Activated CD8-positive, alpha-beta memory T cell treated with anti-CD3 and anti-CD28 coated beads, Interleukin-2, amount 50 U/mL, for 24 hours (primary cell): Measurements from ENCODE around the gene TUBG1.

Source experiments
- DNase-seq: peaks from one replicate; pipeline ENCODE4 v3.0.0-alpha.2; 2020; ENCODE audit errors: extremely low read depth

TUBG1 gene

DNA sequence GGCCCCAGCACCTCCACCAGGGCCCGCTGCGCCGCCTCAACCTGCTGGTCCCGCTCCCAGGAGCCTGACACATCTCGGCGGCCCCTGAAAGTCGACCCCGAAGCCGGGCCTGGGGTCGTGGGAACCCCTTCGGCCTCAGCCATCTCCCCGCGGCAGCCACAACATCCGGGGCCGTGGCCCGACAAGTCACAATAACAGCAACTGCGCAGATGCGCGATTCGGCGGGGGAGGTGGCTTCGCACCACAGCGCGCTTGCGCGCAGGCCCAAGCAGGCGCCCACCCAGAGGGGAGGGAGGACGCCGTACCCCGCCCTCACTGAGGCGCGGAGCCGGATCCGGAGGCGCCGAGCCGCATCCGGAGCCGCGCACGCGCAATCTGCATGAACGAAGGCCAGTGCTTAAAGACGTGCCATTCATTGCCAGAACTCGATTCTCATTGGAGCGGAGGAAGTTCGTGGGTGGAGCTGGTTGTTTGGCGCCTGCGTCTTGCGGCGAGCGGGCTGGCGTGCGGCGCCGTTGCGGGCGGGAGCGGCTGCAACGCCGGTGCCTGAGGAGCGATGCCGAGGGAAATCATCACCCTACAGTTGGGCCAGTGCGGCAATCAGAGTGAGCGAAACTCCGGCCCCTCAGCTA, at the start of gene TUBG1, which contains the start of gene RETREG3:
TUBG1 (plus strand) TSS at position 502 of the 632 bp plus-strand sequence; CDS start at position 557, 55 bp downstream.
RETREG3 (minus strand) TSS at position 193 of the 632 bp plus-strand sequence; CDS start at position 143, 50 bp downstream.
- peak; percentile 99 for DNase-seq

DNA sequence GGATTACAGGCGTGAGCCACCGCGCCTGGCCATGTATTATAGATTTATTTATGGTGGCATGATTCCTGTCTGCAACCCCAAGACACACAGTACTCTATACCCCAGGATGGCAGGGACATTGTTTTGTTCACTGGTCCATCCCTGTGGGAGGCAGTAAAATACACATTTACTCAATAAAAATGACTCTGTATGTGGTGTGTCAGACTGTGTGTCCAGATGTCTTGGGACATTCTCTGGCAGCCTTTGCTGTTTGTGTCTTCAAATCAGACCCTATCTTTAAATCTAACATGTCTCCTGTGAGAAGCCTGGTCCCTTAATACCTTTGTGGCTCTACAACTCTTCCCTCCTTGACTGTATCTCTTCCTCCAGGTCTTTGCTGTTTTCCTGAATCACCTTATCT, 49.2 kb upstream of the TUBG1 start:
- DNase-seq = no peak

DNA sequence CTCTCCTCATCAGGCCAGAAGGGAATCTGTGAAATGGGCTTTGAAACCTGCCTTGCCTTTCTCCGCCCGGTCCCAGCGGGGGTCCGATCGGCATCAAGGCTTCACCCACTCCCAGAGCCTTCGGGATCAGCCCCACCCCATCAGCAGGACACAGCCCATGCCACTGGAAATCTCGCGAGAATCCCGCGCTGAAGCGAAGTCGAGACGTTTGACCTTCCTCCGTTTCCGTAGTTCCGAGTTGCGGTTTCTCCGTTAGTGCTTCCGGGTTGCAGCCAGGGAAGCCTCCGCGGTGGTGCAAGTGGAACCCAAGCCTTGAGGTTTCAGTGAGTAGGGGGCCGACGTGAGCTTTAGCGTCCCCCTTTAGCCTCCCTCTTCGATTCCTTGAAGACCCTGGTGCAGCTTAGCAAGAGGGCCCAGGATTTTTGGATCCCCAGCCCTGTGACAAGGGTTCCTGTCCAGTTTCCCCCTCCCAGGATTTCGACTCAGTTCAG, 47.5 kb upstream of the TUBG1 start, which contains the start of gene COASY:
COASY (plus strand) TSS at position 252 of the 491 bp plus-strand sequence. CDS start 475 bp downstream, outside the sequence.
- peak; percentile 89 for DNase-seq

DNA sequence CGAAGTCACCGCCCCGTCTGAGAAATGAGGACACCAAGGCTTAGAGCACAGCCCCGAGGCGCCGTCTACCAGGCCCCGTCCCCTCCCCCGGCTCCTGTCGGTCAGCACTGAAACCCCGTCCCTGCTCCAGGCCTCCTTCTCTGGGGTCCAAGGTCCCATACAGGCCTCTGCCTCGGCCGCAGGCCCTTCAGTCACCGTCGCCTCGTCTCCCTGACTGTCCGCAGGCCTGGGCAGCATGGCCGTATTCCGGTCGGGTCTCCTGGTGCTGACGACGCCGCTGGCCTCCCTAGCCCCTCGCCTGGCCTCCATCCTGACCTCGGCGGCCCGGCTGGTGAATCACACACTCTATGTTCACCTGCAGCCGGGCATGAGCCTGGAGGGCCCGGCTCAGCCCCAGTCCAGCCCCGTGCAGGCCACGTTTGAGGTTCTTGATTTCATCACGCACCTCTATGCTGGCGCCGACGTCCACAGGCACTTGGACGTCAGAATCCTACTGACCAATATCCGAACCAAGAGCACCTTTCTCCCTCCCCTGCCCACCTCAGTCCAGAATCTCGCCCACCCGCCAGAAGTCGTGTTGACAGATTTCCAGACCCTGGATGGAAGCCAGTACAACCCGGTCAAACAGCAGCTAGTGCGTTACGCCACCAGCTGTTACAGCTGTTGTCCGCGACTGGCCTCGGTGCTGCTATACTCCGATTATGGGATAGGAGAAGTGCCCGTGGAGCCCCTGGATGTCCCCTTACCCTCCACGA, 46.9 kb upstream of the TUBG1 start:
- DNase-seq = no peak

DNA sequence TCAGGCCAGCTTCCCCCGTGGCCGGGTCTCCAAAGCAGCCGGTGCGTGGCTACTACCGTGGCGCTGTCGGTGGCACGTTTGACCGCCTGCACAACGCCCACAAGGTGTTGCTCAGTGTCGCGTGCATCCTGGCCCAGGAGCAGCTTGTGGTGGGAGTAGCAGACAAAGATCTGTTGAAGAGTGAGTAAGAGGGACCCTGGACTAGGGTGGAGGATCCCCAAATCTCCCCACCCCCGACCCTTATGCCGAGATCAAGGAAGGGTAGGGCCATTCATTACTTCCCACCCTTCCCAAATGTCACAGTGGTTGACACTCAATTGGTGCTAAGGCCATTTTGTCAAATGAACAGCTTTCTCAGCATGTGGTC, 46.4 kb upstream of the TUBG1 start:
- DNase-seq = no peak

DNA sequence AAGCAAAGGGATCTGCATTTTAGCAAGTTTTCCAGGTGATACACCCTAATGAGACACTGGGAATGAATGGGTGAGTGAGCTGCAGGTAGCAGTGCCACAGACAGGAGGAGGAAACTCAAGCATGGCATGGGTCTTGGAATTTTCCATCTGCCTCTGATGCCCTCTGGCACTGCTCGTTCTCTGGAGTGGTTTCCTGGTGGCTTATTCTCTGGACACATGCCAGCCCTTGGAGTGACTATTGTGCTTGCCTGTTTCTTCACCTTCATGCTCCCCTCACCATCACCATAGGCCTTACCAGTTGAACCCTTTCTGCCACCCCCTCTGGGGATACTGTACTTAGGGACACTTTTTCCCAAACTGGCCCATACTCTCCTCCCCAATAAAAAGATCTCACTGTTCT, 45.9 kb upstream of the TUBG1 start:
- no peak for DNase-seq

DNA sequence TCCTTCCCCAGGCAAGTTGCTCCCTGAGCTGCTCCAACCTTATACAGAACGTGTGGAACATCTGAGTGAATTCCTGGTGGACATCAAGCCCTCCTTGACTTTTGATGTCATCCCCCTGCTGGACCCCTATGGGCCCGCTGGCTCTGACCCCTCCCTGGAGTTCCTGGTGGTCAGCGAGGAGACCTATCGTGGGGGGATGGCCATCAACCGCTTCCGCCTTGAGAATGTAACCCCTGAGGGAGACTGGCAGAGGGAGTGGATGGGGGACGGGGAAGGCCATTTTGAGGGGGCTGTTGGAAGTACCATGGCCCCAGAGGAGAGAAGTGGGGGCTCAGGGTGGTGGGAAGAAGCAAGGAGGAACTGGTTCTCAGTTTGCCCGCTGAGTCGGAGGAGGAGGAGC, 45.5 kb upstream of the TUBG1 start:
- DNase-seq = no peak

DNA sequence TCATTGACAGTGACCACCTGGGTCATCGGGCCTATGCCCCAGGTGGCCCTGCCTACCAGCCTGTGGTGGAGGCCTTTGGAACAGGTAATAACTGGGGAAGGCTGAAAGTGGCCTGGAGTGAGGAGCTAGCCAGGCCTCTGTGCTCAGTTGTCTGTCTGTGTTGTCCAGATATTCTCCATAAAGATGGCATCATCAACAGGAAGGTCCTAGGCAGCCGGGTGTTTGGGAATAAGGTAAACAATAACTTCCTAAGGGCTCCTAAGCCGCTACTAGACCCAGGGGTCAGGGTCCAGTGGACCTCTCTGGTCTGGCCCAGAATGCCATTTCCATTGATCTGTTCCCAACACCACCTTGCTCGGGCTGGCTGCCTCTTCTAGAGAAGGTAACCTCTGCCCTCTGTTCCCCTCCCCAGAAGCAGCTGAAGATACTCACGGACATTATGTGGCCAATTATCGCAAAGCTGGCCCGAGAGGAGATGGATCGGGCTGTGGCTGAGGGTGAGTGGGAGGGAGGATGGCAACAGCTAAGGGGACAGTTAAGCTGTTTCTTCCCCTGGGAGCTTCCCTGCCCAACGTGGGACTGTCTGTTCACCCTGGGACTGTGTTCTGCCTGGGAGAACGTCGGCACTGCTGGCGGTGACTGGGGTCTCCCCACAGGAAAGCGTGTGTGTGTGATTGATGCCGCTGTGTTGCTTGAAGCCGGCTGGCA, 44.5 kb upstream of the TUBG1 start:
- DNase-seq = no peak

DNA sequence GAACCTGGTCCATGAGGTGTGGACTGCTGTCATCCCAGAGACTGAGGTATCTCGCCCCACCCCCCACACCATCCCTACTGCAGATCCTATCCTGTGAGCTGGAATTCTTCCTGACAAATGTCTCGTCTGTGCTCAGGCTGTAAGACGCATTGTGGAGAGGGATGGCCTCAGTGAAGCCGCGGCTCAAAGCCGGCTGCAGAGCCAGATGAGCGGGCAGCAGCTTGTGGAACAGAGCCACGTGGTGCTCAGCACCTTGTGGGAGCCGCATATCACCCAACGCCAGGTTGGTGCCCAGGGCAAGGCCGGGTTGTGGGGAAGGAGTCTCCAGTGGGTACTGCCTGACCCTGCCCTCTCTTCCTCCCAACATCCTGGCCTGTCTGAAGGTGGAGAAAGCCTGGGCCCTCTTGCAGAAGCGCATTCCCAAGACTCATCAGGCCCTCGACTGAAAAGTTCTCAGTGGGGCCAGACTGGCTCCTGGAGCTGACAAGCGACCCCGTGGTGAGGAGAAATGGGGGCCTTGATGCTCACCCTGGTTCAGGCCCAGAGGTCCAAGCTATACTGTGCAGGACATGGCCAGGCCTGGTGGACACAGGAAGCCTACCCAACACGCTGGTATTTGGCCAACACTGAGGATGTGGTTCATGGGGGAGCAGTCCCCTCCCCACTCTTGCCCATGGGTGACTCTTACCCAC, 43.8 kb upstream of the TUBG1 start:
- DNase-seq = no peak

DNA sequence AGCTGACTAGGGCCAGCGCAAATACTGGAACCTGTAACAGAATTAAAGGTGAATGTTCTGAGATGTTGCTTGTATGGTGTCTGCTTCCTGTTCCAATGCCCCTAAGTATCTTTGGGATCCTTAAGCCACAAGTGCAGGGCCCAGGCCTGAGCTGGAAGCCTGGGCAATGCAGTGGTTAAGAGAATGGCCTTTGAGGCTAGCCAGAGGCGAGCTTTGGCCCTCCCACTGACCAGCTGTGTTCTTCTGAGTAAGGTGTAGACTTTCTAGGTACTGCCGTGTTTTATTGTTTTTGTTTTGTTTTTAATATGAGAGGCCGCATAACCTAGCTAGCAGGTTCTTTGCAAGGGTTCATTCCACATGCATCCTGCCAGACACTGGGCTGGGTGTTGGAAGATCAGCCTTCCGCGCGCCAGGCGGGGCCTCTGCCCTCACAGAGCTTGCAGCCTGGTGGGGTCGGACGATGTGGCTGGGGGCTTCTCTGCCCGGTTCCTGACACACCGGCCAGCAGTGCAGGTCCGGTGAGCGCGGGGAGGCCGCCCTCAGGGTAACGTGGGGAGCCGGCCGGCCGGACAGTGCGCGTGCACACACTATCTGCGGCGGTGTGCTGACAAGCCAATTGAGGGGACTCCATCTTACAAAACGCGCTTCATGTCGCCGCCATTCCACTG, 43.1 kb upstream of the TUBG1 start:
- DNase-seq = no peak

DNA sequence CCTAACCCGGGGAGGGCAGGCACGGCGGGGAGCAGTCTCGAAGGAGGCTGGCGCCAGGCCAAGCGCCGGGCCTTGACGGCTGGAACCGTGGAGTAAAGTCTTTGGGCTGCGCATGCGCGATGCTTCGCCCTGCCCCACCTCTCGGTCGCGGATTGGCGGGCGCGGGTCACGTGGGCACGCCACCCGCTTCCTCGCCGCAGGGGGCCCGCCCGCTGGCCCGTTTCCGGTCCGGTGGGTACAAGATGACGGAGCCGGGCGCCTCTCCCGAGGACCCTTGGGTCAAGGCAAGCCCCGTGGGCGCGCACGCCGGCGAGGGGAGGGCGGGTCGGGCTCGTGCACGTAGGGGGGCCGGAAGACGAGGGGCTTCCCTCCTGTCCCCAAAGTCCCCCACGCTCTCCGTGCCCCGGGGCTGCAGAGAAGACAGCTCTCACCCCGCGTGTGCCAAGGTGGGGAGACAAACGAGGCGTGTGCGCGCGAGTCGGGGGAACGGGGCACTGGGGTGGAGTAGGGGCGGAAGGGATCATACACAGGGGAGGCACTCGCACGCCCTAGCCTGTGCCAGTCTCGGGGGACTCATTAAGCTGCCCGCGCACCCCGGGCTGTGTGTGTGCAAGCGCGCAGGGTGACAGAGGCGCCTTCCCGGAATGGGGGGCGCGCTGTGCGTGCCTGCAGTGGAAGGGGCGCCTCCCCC, 42.5 kb upstream of the TUBG1 start, which contains the start of gene MLX:
MLX (plus strand) TSS at position 218 of the 691 bp plus-strand sequence; CDS start at position 243, 25 bp downstream.
- peak; percentile 76 for DNase-seq

DNA sequence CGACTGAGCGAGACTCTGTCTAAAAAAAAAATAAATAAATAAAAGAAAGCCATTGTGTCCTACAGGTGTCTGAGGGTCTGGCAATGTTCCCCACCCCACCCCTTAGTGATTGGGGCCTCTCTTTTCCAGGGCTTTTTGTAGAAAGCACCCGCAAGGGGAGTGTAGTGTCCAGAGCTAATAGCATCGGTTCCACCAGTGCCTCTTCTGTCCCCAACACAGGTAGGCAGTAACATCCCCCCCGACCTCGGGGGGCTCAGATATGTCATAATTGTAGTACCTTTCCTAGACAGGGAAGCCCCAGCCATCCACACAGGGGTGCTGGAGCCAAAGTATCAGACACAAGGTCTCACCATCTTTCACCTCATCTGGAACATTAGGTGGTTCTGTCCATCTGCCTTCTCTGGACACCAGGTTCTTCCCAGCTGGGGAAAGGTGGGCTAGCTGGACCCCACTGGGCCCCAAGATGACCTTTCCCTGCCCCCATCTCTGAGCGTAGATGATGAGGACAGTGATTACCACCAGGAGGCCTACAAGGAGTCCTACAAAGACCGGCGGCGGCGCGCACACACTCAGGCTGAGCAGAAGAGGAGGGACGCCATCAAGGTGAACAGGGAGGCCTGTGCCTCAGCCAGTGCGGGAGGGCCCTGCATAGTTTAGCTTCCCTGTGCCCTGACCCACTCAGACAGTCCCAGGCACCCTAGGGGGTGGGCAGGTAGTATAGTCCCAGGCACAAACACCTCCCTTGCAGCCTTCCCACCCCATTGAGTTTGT, 41.0 kb upstream of the TUBG1 start:
- no peak for DNase-seq

DNA sequence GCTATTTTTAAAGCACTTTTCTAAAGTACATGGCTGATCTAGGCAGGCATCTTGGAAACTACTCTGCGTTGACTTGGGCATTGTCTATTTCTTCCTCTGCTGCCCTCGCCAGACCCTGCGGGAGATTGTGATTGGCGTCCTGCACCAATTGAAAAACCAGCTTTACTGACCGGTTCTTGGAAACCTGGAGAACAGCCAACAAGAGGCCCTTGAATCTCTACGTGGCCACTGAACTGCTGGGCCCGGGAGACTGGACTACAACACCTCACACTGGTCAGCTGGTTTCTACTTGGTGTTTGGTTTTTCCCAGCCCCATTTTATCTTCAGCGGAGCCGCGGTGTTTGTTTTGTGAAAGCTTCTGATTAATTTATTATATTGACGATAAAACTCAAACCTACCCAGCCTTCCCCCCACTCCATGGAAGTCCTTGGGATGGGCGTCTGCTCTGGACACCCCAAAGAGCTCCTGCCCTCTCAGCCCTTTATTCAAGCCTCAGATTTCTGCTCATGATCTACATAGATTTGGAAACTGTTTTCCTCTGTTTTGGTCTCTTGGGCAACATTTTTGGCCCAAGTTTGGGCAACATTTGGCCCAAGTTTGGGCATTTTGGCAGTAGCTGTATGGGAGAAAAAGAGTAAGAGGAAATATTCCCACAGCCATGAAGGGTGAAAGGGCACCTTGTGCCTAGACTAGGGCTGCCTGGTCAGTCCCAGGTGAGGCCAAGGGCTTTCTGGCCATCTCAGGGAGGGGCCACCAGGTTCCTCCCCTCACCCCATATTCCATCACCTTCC, 37.9 kb upstream of the TUBG1 start:
- no peak for DNase-seq

DNA sequence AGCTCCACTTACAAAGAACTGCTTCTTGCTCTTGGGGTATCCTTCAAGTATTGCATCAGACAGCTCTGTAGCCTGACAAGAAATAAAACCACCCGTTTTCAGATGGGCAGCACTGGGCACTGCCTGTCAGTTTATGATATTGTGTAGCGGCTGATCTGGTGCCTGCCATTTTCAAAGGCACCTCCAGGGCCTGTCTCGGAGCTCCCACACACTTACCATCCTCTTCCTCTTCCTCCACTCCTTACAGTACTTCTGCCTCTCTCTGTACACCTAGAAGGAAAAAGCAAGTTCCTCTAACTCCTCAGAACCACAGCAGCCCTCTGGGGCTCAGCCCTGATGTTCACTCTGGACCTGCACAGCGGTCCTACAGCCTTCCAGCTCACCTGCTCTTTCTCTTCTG, 36.4 kb upstream of the TUBG1 start:
- no peak for DNase-seq

DNA sequence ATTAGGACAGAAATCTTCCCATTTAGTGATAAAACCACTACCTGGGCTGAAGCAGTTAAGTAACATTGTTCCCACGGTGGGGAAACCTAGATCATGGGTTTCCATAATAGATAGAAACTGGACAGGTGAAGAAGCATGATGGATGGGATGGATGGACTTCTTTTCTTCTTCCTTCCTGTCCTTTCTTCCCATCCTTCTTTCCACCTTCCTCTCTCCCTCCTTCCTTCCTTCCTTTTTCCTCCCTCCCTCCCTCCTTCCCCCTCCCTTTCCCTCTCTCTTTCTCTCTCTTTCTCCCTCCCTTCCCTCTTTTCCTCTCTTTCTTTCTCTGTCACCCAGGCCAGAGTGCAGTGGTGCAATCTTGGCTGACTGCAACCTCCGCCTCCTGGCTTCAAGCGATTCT, 35.0 kb upstream of the TUBG1 start:
- no peak for DNase-seq

DNA sequence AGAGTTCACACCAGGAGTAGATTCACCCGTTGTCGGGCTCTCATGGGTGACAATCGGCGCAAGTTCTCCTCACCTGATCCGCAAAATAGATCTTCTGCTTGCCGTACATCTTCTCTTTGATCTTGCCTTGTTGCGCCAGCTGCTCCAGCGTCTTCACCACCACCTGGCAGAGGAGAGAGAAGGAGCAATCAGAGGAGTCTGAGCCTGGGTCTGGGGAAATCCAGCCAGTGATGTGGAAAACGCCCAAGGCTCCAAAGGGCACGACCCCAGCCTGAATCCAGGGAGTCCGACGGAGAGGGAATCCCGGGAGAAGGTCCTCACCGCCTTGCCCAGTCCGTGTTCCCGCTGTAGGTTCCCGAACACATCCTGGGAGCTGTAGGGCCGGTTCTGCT, 32.3 kb upstream of the TUBG1 start:
- no peak for DNase-seq

DNA sequence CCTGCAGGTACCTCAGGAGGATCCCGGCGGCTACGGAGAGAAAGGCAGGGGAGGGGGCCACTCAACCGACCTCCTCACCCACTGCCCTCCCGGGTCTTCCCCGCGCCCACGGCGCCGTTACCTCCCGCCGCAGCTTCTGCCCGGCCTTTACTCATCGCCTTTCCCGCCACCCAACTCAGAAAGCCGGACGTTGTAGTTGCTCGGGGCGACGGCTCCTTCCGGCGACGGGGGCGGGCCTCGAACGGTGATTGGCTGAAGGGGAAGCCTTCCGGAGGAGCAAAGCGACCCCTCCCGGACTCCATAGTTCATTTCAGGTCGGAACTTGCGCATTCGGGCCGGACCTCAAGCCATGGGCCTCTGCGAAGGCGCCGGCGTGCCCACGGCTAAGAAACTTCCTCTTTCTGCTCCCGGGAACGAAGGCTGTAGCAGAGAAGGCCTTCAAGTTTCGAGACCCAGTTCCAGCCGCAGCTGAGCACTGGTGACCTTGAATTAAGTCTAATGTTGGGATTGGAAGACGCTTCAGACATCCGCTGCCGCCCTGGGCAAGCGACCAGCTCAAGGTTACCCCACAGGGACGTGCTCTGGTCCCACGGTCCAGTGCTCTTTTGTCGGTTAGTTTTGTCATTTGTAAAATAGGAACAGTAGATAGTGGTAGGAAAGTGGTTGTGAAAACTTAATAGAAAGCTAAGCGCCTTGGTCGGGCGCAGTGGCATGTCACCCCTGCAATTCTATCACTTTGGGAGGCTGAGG, 31.8 kb upstream of the TUBG1 start, which contains the start of gene PSMC3IP:
PSMC3IP (minus strand) TSS at position 198 of the 750 bp plus-strand sequence; CDS start at position 155, 43 bp downstream.
- DNase-seq = peak; percentile 88

DNA sequence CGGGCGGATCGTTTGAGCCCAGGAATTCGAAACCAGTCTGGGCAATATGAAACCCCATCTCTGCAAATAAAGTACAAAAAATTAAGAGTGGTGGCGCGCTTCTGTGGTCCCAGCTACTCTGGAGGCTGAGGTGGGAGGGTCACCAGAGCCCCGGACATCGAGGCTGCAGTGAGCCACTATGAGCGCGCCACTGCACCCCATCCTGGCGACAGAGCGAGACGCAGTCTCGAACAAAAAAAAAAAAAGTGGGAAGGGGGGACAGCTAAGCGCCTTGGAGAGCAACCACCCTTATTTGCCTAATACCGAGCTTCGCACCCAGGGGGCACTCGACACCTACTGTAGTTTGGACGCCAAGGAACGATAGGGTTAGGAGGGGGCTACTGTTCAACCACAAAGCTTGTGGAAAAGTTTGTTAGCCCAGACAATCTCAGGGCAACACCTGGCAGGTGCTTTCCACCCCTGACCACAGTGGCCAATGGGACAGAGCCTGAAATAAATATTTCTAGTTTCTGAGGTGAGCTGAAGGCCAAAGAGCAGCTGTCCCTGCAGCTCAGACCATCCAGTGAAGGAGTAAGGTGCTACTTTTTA, 31.1 kb upstream of the TUBG1 start:
- peak; percentile 59 for DNase-seq
